ENCODE data around the gene SLC46A1.

Gene SLC46A1

DNA sequence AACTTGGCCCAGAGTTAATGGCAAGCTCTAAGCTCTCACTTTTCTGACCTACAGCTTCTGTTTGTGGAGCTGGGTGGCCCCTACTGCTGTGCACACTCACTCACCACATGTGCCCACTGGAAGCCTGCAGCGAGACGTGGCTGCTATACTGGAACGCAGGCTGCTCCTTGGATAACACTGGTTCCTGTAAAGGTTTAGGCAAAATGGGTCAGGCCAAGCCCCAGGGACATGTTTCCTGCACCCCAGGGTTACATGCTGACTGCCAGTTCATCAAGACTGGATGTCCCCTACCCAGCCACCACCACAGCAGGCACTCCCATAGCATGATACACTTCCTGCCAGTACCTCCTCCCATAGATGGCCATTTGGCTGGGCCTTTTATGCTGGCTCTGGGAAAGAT, 57.0 kb downstream of the SLC46A1 start:
- no peak for DNase-seq

DNA sequence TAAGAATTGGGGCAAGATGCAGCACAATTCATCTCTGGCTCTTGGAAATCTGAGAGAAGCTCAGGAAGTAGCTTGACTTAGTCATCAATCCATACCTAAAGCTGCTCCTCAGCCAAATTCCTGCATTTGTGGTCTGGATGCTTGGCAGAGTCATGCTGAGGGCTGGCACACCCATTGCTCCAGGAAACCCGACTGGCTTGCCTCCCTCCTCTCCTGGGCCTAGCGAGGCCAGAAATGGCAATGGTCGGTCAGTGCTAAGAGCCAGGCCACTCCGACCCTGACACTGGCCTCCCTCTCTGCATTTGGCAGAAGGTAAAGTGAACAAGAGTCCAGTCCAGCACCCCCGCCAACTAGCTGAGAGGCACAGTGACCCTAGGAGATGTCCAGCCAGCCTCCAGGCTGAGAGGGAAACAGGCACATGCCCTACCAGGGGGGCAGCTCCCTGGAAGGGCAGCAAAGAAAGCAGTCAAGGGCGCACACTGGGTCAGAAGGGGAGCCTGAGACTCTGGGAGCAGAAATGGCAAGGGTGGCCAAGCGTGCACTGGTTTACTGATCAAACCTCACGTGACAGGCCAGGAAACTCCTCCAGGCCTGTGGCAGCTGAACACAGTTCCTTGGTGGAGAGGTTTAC, 58.6 kb downstream of the SLC46A1 start:
- DNase-seq: no peak

GRCh38 chr17:28346746-28347246, 59.2 kb downstream of the SLC46A1 start:
- no peak for DNase-seq

GRCh38 chr17:28346199-28346580, 59.8 kb downstream of the SLC46A1 start:
- no peak for DNase-seq

- DNase-seq: no peak
Observed at GRCh38 chr17:28345419-28346198, 60.4 kb downstream of the SLC46A1 start.

All from NCI-H187 treated with DMSO at 0.1 percent for 48 hours (cell line).